GM18868 (cell line): Measurements from ENCODE around the gene BRAT1.

Experiments used
- ATAC-seq: cut with Tn5 transposase; IDR thresholded peaks from one replicate; pipeline ENCODE4 v1.9.1; 2021; ENCODE audit warnings: mild to moderate bottlenecking, moderate library complexity; ENCODE audit not compliant: unreplicated experiment

BRAT1 gene

GRCh38 chr7:2514473-2515423 lies 40.6 kb downstream of the BRAT1 start:
- no peak for ATAC-seq

- ATAC-seq: no peak
Measured at GRCh38 chr7:2513702-2514101, 41.6 kb downstream of the BRAT1 start.

GRCh38 chr7:2512713-2513112 lies 42.6 kb downstream of the BRAT1 start:
- no peak for ATAC-seq

- peak; percentile 46 for ATAC-seq
Measured at GRCh38 chr7:2512179-2512661, 43.1 kb downstream of the BRAT1 start.

- ATAC-seq: no peak
Measured at GRCh38 chr7:2511769-2512168, 43.6 kb downstream of the BRAT1 start.

GRCh38 chr7:2510909-2511768 lies 44.2 kb downstream of the BRAT1 start:
- no peak for ATAC-seq

- ATAC-seq: no peak
Measured at GRCh38 chr7:2510130-2510776, 45.1 kb downstream of the BRAT1 start.

GRCh38 chr7:2509298-2509906 lies 45.9 kb downstream of the BRAT1 start:
- ATAC-seq: no peak

GRCh38 chr7:2508327-2509215 lies 46.8 kb downstream of the BRAT1 start:
- peak; percentile 49 for ATAC-seq

GRCh38 chr7:2507917-2508306 lies 47.4 kb downstream of the BRAT1 start:
- no peak for ATAC-seq

- ATAC-seq: no peak
Measured at GRCh38 chr7:2507208-2507916, 48.0 kb downstream of the BRAT1 start.

GRCh38 chr7:2505401-2505800 lies 49.9 kb downstream of the BRAT1 start:
- ATAC-seq: no peak

- ATAC-seq: no peak
Measured at GRCh38 chr7:2504889-2505375, 50.4 kb downstream of the BRAT1 start.

- ATAC-seq: no peak
Measured at GRCh38 chr7:2504128-2504888, 51.0 kb downstream of the BRAT1 start.

- no peak for ATAC-seq
Measured at GRCh38 chr7:2503056-2503941, 52.0 kb downstream of the BRAT1 start.

- no peak for ATAC-seq
Measured at GRCh38 chr7:2502647-2502966, 52.7 kb downstream of the BRAT1 start.

GRCh38 chr7:2501947-2502646 lies 53.2 kb downstream of the BRAT1 start:
- ATAC-seq: no peak
